HL-60 (cell line): ENCODE data around the gene PCNX2.

Experiments used
- DNase-seq, 2 experiments: peaks; one replicate each; pipeline ENCODE4 v3.0.0-alpha.2; 2010 to 2020; ENCODE audit warnings: low read depth in 1 of 2, low spot score in 1 of 2
- H3K27ac ChIP-seq: fragments of 250-450 bp; sonication (Bioruptor Pico); replicated peaks from 2 replicates; pipeline ENCODE4 v1.5.1; 2020; ENCODE audit warnings: mild to moderate bottlenecking, moderate library complexity
- H3K27me3 ChIP-seq: fragments of 250-450 bp; sonication (Bioruptor Pico); 2 replicates; pipeline ENCODE4 v1.5.1; 2021; ENCODE audit warnings: mild to moderate bottlenecking, moderate library complexity; ENCODE audit not compliant: insufficient read depth, poor library complexity, severe bottlenecking
- H3K4me3 ChIP-seq: replicated peaks from 2 replicates; pipeline ENCODE4 v1.5.1; 2011; ENCODE audit warnings: mild to moderate bottlenecking, control low read depth, low read length; ENCODE audit not compliant: insufficient read depth
- GABPA ChIP-seq: IDR thresholded peaks from 2 replicates; pipeline ENCODE4 v1.6.1; 2012; ENCODE audit warnings: low read depth
- POLR2AphosphoS5 ChIP-seq: IDR thresholded peaks from 2 replicates; pipeline ENCODE4 v1.6.1; 2012; ENCODE audit warnings: low read depth
- SPI1 ChIP-seq: IDR thresholded peaks from 2 replicates; pipeline ENCODE4 v1.6.1; 2012; ENCODE audit warnings: low read depth, mild to moderate bottlenecking, borderline replicate concordance
- TF ChIP-seq, protein P1 (sequence below): IDR thresholded peaks from 2 replicates; pipeline ENCODE4 v1.6.1; 2012; ENCODE audit warnings: low read depth; ENCODE audit not compliant: insufficient replicate concordance
- TF ChIP-seq, protein P2 (sequence below): IDR thresholded peaks from one replicate; pipeline ENCODE4 v1.5.1; 2011; ENCODE audit warnings: low read length, control low read depth, inconsistent platforms; ENCODE audit not compliant: insufficient read depth

PCNX2 gene

DNA sequence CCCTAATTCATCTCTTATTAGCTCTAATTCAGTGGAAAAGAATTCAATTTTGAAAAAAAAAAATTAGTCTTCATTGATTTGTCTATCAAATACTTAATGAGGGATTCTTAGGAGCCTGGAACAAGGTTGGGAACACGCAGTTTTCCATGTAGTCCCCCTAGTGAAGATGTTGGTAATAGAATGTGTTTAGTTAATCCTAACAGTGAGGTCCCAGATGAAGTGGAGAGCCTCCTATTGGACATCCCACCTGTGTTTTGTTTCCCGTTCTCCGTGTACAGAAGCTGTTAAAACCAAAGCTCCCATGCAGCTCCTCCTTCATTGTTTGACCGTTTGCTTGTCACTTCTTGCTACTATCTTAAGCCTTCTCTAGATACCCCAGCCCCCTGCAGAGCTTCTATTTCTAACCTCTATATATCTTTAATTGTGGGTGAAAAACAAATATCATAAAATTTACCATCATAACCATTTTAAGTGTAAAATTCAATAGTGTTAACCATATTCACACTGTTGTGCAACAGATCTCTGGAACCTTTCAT, 67.5 kb downstream of the PCNX2 start:
- DNase-seq = no peak
- Histone ChIP-seq H3K27me3 (no peaks in the 10 kb centered on the region), H3K27ac (no peak overlapping the region), H3K4me3 (no peak overlapping the region)
- TF ChIP-seq SPI1 (no peak), POLR2AphosphoS5 (no peak), GABPA (no peak)
- TF ChIP-seq, protein P1, sequence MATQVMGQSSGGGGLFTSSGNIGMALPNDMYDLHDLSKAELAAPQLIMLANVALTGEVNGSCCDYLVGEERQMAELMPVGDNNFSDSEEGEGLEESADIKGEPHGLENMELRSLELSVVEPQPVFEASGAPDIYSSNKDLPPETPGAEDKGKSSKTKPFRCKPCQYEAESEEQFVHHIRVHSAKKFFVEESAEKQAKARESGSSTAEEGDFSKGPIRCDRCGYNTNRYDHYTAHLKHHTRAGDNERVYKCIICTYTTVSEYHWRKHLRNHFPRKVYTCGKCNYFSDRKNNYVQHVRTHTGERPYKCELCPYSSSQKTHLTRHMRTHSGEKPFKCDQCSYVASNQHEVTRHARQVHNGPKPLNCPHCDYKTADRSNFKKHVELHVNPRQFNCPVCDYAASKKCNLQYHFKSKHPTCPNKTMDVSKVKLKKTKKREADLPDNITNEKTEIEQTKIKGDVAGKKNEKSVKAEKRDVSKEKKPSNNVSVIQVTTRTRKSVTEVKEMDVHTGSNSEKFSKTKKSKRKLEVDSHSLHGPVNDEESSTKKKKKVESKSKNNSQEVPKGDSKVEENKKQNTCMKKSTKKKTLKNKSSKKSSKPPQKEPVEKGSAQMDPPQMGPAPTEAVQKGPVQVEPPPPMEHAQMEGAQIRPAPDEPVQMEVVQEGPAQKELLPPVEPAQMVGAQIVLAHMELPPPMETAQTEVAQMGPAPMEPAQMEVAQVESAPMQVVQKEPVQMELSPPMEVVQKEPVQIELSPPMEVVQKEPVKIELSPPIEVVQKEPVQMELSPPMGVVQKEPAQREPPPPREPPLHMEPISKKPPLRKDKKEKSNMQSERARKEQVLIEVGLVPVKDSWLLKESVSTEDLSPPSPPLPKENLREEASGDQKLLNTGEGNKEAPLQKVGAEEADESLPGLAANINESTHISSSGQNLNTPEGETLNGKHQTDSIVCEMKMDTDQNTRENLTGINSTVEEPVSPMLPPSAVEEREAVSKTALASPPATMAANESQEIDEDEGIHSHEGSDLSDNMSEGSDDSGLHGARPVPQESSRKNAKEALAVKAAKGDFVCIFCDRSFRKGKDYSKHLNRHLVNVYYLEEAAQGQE = no peak

DNA sequence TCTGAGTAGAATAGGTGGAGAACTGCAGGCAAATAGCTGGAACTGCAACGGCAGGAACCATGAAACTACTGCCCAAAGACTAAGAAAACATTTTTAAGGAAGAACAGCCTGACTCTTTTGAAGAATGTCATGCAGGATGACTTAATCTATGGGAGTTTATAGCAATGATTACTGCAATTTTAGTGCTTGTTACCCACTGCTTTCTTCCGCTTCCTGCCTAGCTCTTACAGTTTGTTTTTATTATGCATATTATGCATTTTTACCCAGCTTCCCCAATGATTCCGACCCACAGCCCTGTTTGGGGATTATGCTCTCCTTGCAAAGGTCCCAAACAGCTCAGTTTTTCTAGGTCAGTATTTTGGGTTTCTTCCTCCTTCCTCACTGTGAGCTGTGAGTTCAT, 71.2 kb downstream of the PCNX2 start:
- Histone ChIP-seq H3K4me3 (no peak overlapping the region), H3K27ac (no peak overlapping the region), H3K27me3 (no peaks in the 10 kb centered on the region)
- no peak for DNase-seq
- TF ChIP-seq SPI1 = no peak

DNA sequence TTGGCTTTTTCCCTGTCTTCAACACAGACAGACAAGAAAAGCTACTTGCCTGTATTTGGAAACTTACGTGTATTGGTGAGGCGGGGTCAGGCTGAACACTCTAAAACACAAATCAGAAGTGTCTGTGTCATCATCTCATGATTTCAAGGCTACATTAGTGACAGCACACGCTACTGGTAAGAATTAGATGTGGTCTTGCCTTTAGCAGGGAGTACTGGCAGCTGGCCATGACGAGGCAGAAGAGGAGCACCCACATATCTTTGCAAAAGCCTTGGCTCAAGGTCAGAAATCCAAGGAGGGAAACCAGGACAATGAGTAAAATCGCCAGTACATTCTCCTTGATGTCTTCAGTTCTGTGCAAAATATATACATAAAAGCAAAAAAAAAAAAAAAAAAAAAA, 77.7 kb downstream of the PCNX2 start:
- TF ChIP-seq GABPA (no peak), POLR2AphosphoS5 (no peak), SPI1 (no peak)
- TF ChIP-seq, protein P1 = no peak
- TF ChIP-seq, protein P2, sequence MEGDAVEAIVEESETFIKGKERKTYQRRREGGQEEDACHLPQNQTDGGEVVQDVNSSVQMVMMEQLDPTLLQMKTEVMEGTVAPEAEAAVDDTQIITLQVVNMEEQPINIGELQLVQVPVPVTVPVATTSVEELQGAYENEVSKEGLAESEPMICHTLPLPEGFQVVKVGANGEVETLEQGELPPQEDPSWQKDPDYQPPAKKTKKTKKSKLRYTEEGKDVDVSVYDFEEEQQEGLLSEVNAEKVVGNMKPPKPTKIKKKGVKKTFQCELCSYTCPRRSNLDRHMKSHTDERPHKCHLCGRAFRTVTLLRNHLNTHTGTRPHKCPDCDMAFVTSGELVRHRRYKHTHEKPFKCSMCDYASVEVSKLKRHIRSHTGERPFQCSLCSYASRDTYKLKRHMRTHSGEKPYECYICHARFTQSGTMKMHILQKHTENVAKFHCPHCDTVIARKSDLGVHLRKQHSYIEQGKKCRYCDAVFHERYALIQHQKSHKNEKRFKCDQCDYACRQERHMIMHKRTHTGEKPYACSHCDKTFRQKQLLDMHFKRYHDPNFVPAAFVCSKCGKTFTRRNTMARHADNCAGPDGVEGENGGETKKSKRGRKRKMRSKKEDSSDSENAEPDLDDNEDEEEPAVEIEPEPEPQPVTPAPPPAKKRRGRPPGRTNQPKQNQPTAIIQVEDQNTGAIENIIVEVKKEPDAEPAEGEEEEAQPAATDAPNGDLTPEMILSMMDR = no peak
- no peak for DNase-seq
- H3K27ac ChIP-seq = no peak overlapping the region
- no peaks in the 10 kb centered on the region for H3K27me3 ChIP-seq
- no peak overlapping the region for H3K4me3 ChIP-seq

DNA sequence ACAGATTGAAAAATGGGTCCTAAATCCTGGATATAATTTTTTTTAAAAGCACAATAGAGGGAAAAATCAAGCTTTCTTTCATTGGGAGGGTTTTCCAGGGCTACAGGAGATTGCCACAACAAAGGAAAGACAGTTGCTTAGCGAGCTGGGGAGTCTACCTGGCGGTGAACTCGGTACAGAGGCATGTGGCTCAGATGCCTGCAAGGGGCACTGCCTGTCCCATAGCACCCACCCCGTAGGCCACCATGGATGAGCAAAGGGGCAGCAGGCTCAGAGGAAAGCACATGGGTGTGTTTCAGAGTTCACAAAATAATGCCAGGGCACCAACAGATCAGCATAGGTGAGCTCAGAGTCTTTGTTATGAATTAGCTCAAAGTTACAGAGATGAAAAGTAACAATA, 79.5 kb downstream of the PCNX2 start:
- H3K27ac ChIP-seq = no peak overlapping the region
- no peak for DNase-seq
- no peak overlapping the region for H3K4me3 ChIP-seq
- TF ChIP-seq POLR2AphosphoS5 (no peak), SPI1 (no peak), GABPA (no peak)
- TF ChIP-seq, protein P2 = no peak
- TF ChIP-seq, protein P1 = no peak
- no peaks in the 10 kb centered on the region for H3K27me3 ChIP-seq
